Subcutaneous abdominal adipose tissue (tissue), 5 donors: ENCODE measurements around the gene EEFSEC.

ENCODE experiments used
- H3K27ac ChIP-seq: one replicate; pipeline ENCODE4 v1.7.0; 2013; ENCODE audit warnings: low read depth, mild to moderate bottlenecking, inconsistent platforms, low read length, moderate library complexity
- H3K27me3 ChIP-seq, 5 donors: one replicate each; pipeline ENCODE4 v1.7.0; 2013; ENCODE audit warnings: low read length in 5 of 5, inconsistent platforms in 1 of 5; ENCODE audit not compliant: control insufficient read depth in 5 of 5, insufficient read depth in 4 of 5
- H3K36me3 ChIP-seq, 5 donors: one replicate each; pipeline ENCODE4 v1.7.0; 2013; ENCODE audit warnings: low read length in 5 of 5; ENCODE audit not compliant: control insufficient read depth in 5 of 5, insufficient read depth in 5 of 5
- H3K4me1 ChIP-seq, 5 donors: one replicate each; pipeline ENCODE4 v1.7.0; 2013; ENCODE audit warnings: low read length in 5 of 5, mild to moderate bottlenecking in 3 of 5, moderate library complexity in 1 of 5; ENCODE audit not compliant: control insufficient read depth in 5 of 5, insufficient read depth in 5 of 5
- H3K4me3 ChIP-seq, 5 donors: one replicate each; pipeline ENCODE4 v1.7.0; 2013; ENCODE audit warnings: low read length in 5 of 5, low read depth in 1 of 5
- H3K9ac ChIP-seq, 5 donors: one replicate each; pipeline ENCODE4 v1.7.0; 2013; ENCODE audit warnings: low read length in 5 of 5, mild to moderate bottlenecking in 4 of 5, moderate library complexity in 3 of 5
- H3K9me3 ChIP-seq, 5 donors: one replicate each; pipeline ENCODE4 v1.7.0; 2013; ENCODE audit warnings: low read length in 5 of 5; ENCODE audit not compliant: control insufficient read depth in 5 of 5
- donor health status: healthy.
- donor health status: healthy.
- donor health status: healthy.
- donor health status: healthy.
- donor health status: healthy.

The EEFSEC gene

GRCh38 chr3:128359060-128359664 is 205.9 kb downstream of the EEFSEC start:
- H3K9me3 ChIP-seq = no peaks in the 10 kb centered on the region

GRCh38 chr3:128359846-128360642 is 206.8 kb downstream of the EEFSEC start:
- H3K4me1 ChIP-seq = peaks cover 0 to 8% (median 3%) of the 10 kb centered on the region in 5 donors
- H3K4me3 ChIP-seq = no peak overlapping the region
- no peak overlapping the region for H3K9ac ChIP-seq
- H3K36me3 ChIP-seq = peaks cover 0 to 28% (median 14%) of the 10 kb centered on the region in 5 donors
- no peak overlapping the region for H3K27ac ChIP-seq
- H3K9me3 ChIP-seq = no peaks in the 10 kb centered on the region
- no peaks in the 10 kb centered on the region for H3K27me3 ChIP-seq

More at GRCh38 chr3:128359060-128359664, 205.9 kb downstream of the EEFSEC start:
- Histone ChIP-seq H3K9ac (no peak overlapping the region), H3K4me3 (no peak overlapping the region), H3K4me1 (peaks cover 0 to 11% (median 3%) of the 10 kb centered on the region in 5 donors), H3K36me3 (peaks cover 0 to 28% (median 14%) of the 10 kb centered on the region in 5 donors), H3K27me3 (no peaks in the 10 kb centered on the region), H3K27ac (no peak overlapping the region)

GRCh38 chr3:128360705-128361271 is 207.5 kb downstream of the EEFSEC start:
- Histone ChIP-seq H3K9ac (no peak overlapping the region), H3K4me1 (peaks cover 0 to 8% (median 3%) of the 10 kb centered on the region in 5 donors), H3K27me3 (no peaks in the 10 kb centered on the region), H3K4me3 (no peak overlapping the region), H3K36me3 (peaks cover 0 to 28% (median 14%) of the 10 kb centered on the region in 5 donors), H3K27ac (no peak overlapping the region), H3K9me3 (no peaks in the 10 kb centered on the region)

GRCh38 chr3:128362026-128362965 is 209.0 kb downstream of the EEFSEC start:
- no peaks in the 10 kb centered on the region for H3K27me3 ChIP-seq
- no peaks in the 10 kb centered on the region for H3K9me3 ChIP-seq
- H3K27ac ChIP-seq = no peak overlapping the region
- H3K4me1 ChIP-seq = peaks cover 0 to 13% (median 3%) of the 10 kb centered on the region in 5 donors
- H3K36me3 ChIP-seq = peaks cover 0 to 31% (median 14%) of the 10 kb centered on the region in 5 donors
- no peak overlapping the region for H3K9ac ChIP-seq
- no peak overlapping the region for H3K4me3 ChIP-seq

GRCh38 chr3:128364291-128364690 is 211.0 kb downstream of the EEFSEC start:
- H3K4me1 ChIP-seq = peaks cover 1 to 13% (median 9%) of the 10 kb centered on the region in 5 donors
- H3K4me3 ChIP-seq = no peak overlapping the region
- H3K36me3 ChIP-seq = peaks cover 0 to 24% (median 4%) of the 10 kb centered on the region in 5 donors
- no peak overlapping the region for H3K9ac ChIP-seq
- H3K27ac ChIP-seq = no peak overlapping the region
- H3K27me3 ChIP-seq = no peaks in the 10 kb centered on the region
- no peaks in the 10 kb centered on the region for H3K9me3 ChIP-seq

GRCh38 chr3:128364808-128365360 is 211.6 kb downstream of the EEFSEC start:
- H3K36me3 ChIP-seq = peaks cover 0 to 24% (median 4%) of the 10 kb centered on the region in 5 donors
- no peaks in the 10 kb centered on the region for H3K9me3 ChIP-seq
- no peak overlapping the region for H3K27ac ChIP-seq
- no peaks in the 10 kb centered on the region for H3K27me3 ChIP-seq
- H3K4me3 ChIP-seq = no peak overlapping the region
- H3K4me1 ChIP-seq = peaks cover 1 to 11% (median 9%) of the 10 kb centered on the region in 5 donors
- H3K9ac ChIP-seq = no peak overlapping the region

- Histone ChIP-seq H3K4me3 (no peak overlapping the region), H3K4me1 (peaks cover 0 to 7% (median 5%) of the 10 kb centered on the region in 5 donors), H3K9me3 (no peaks in the 10 kb centered on the region), H3K27ac (no peak overlapping the region), H3K36me3 (peaks cover 0 to 24% (median 4%) of the 10 kb centered on the region in 5 donors), H3K27me3 (no peaks in the 10 kb centered on the region), H3K9ac (no peak overlapping the region)
Measured at GRCh38 chr3:128366136-128366535, 212.9 kb downstream of the EEFSEC start.

GRCh38 chr3:128366652-128367051 is 213.4 kb downstream of the EEFSEC start:
- Histone ChIP-seq H3K27ac (no peak overlapping the region), H3K36me3 (peaks cover 0 to 23% (median 4%) of the 10 kb centered on the region in 5 donors), H3K9me3 (no peaks in the 10 kb centered on the region), H3K4me1 (peaks cover 0 to 7% (median 5%) of the 10 kb centered on the region in 5 donors), H3K4me3 (no peak overlapping the region), H3K9ac (no peak overlapping the region), H3K27me3 (no peaks in the 10 kb centered on the region)

- Histone ChIP-seq H3K4me1 (peaks cover 0 to 7% (median 5%) of the 10 kb centered on the region in 5 donors), H3K36me3 (peaks cover 0 to 19% (median 4%) of the 10 kb centered on the region in 5 donors), H3K27ac (no peak overlapping the region), H3K27me3 (no peaks in the 10 kb centered on the region), H3K9me3 (no peaks in the 10 kb centered on the region), H3K9ac (no peak overlapping the region), H3K4me3 (no peak overlapping the region)
Measured at GRCh38 chr3:128367221-128367620, 213.9 kb downstream of the EEFSEC start.
